Breast epithelium (tissue), 3 donors: ENCODE results near the gene CIB4.

Experiments used
- POLR2A ChIP-seq: fragments of 450-650 bp; IDR thresholded peaks from one replicate; pipeline ENCODE4 v1.6.1; 2016; ENCODE audit warnings: antibody characterized with exemption, mild to moderate bottlenecking, moderate library complexity
- TF ChIP-seq, protein P1 (sequence below), 3 donors: fragments of 450-650 bp; IDR thresholded peaks; one replicate each; pipeline ENCODE4 v1.5.1; 2016 to 2017; ENCODE audit warnings: antibody characterized with exemption in 3 of 3, mild to moderate bottlenecking in 3 of 3, moderate library complexity in 3 of 3

DNA sequence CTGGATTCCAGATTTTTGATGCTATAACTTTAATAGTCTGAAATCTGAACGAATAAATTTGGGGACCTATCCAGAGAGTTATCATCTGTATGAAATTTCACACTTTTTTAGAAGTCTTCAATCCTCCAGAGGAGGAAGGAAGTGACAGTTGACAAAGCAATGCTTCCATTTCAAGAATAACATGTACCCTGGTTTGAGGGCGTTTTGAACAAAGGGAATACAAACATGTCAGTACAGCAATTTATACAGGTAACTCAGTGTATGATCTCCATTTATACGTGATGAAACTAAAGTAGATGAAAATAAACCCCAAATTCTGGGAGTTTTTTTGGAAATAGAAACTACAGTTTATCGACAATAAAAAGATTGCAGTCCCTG is 42.2 kb downstream of the CIB4 start:
- TF ChIP-seq, protein P1, sequence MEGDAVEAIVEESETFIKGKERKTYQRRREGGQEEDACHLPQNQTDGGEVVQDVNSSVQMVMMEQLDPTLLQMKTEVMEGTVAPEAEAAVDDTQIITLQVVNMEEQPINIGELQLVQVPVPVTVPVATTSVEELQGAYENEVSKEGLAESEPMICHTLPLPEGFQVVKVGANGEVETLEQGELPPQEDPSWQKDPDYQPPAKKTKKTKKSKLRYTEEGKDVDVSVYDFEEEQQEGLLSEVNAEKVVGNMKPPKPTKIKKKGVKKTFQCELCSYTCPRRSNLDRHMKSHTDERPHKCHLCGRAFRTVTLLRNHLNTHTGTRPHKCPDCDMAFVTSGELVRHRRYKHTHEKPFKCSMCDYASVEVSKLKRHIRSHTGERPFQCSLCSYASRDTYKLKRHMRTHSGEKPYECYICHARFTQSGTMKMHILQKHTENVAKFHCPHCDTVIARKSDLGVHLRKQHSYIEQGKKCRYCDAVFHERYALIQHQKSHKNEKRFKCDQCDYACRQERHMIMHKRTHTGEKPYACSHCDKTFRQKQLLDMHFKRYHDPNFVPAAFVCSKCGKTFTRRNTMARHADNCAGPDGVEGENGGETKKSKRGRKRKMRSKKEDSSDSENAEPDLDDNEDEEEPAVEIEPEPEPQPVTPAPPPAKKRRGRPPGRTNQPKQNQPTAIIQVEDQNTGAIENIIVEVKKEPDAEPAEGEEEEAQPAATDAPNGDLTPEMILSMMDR (IDR thresholded peaks at IDR 0.05): no peak
- no peak for TF ChIP-seq POLR2A
